ENCODE results near the gene LRIG1. TPM values are rescaled to one million over a fixed set of nuclear protein-coding genes. Genes with fewer than 3 reads are reported as not detected.

The LRIG1 gene
- polyA plus RNA-seq, 4 donors = 3.5 to 41.0 (median 21.9) TPM

DNA sequence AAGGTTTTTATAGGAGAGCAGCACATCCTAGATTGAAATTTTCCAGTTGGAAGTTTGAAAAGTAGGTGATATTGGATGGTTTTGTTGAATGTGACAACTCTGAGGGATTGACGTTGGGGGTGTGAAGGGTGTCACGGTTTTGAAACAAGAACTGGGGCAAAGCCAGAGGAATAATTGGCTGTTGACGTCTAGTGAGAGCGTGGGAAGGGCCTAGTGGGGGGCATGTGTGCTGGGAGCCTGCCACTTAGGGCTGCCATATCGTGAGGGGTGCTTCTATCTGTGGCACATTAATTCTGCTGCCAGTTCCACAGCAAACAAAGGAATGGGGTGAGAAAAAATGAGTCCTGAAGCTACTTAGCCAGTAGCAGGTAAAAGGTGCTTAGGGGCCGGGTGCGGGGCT lies 129.4 kb downstream of the LRIG1 start:
- H3K27ac ChIP-seq (ENCODE audit: low read depth in 1 of 3, low read length in 2 of 3) = no peak overlapping the region
- no peak overlapping the region for H3K4me3 ChIP-seq (ENCODE audit: low read depth in 1 of 3, low read length in 3 of 3)
- no peaks in the 10 kb centered on the region for H3K9me3 ChIP-seq (ENCODE audit: control insufficient read depth in 2 of 2, insufficient read depth in 1 of 2, low read depth in 1 of 2, low read length in 1 of 2)
- H3K4me1 ChIP-seq (ENCODE audit: control insufficient read depth in 3 of 3, insufficient read depth in 2 of 3, low read depth in 1 of 3, low read length in 2 of 3) = no peaks in the 10 kb centered on the region
- 86 to 89% (median 89%) methylated on average over 7 of the region's 7 CpGs for WGBS, 3 donors
- H3K27me3 ChIP-seq (ENCODE audit: control insufficient read depth in 3 of 3, insufficient read depth in 3 of 3, low read length in 3 of 3) = no peaks in the 10 kb centered on the region
- H3K36me3 ChIP-seq (ENCODE audit: control insufficient read depth in 3 of 3, insufficient read depth in 2 of 3, low read depth in 1 of 3, low read length in 3 of 3) = peaks cover 0 to 25% (median 2%) of the 10 kb centered on the region in 3 donors
- no peak for FAIRE-seq
- DNase-seq = no peak

DNA sequence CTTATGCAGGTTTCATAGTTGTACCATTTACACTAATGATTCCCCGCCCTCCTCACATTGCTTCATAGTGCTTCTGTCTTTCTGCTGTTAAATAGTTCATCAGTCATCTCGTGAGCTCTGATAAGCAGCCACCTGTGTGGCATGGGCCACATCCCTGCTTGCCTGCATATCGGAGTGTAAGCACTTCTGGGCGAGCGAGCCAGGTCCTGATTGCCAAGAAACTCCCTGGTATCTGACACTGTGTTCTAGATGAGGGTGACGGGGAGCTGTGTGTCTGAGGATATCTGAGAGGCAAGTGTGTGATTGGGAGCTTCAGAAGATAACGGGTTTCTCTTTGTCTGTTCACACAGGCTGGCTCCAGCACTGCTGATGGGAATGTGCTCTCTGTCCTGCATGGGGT lies 130.6 kb downstream of the LRIG1 start:
- peak in 1 of 2 donors; percentile 71 for DNase-seq
- WGBS, 3 donors = 31 to 61% (median 44%) methylated on average over 7 of the region's 7 CpGs

DNA sequence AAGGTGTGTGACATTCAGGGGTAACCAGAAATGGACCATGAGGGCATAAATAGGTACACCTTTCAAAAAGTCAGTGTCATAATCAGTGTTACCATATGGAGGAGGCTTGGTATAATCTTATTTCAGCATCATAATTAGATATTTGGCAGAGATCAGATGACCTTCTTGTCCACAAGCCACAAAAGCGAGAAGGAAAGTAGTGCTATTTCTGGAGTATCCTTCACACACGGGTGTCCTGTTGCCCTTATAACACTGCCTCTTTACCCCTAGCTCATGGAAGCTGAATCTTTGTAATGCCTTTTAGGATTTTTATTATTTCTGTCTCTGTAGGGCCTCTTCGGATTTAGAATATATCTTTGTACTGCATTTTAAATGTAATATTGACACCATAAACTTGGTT lies 132.8 kb downstream of the LRIG1 start:
- Histone ChIP-seq H3K27ac (ENCODE audit: low read depth in 1 of 3, low read length in 2 of 3) (no peak overlapping the region), H3K9me3 (ENCODE audit: control insufficient read depth in 2 of 2, insufficient read depth in 1 of 2, low read depth in 1 of 2, low read length in 1 of 2) (no peaks in the 10 kb centered on the region), H3K4me1 (ENCODE audit: control insufficient read depth in 3 of 3, insufficient read depth in 2 of 3, low read depth in 1 of 3, low read length in 2 of 3) (peaks cover 0 to 8% (median 0%) of the 10 kb centered on the region in 3 donors), H3K27me3 (ENCODE audit: control insufficient read depth in 3 of 3, insufficient read depth in 3 of 3, low read length in 3 of 3) (no peaks in the 10 kb centered on the region), H3K4me3 (ENCODE audit: low read depth in 1 of 3, low read length in 3 of 3) (no peak overlapping the region), H3K36me3 (ENCODE audit: control insufficient read depth in 3 of 3, insufficient read depth in 2 of 3, low read depth in 1 of 3, low read length in 3 of 3) (peaks cover 0 to 11% (median 0%) of the 10 kb centered on the region in 3 donors)
- FAIRE-seq (no peak), DNase-seq (no peak)
- WGBS, 3 donors = 76 to 91% (median 89%) methylated on average over 3 of the region's 3 CpGs

More for the DNA sequence above, 130.6 kb downstream of the LRIG1 start:
- Histone ChIP-seq H3K27ac (ENCODE audit: low read depth in 1 of 3, low read length in 2 of 3) (no peak overlapping the region), H3K36me3 (ENCODE audit: control insufficient read depth in 3 of 3, insufficient read depth in 2 of 3, low read depth in 1 of 3, low read length in 3 of 3) (peaks cover 0 to 25% (median 0%) of the 10 kb centered on the region in 3 donors), H3K27me3 (ENCODE audit: control insufficient read depth in 3 of 3, insufficient read depth in 3 of 3, low read length in 3 of 3) (no peaks in the 10 kb centered on the region), H3K4me3 (ENCODE audit: low read depth in 1 of 3, low read length in 3 of 3) (no peak overlapping the region), H3K4me1 (ENCODE audit: control insufficient read depth in 3 of 3, insufficient read depth in 2 of 3, low read depth in 1 of 3, low read length in 2 of 3) (peaks cover 0 to 5% (median 0%) of the 10 kb centered on the region in 3 donors), H3K9me3 (ENCODE audit: control insufficient read depth in 2 of 2, insufficient read depth in 1 of 2, low read depth in 1 of 2, low read length in 1 of 2) (no peaks in the 10 kb centered on the region)
- no peak for FAIRE-seq

DNA sequence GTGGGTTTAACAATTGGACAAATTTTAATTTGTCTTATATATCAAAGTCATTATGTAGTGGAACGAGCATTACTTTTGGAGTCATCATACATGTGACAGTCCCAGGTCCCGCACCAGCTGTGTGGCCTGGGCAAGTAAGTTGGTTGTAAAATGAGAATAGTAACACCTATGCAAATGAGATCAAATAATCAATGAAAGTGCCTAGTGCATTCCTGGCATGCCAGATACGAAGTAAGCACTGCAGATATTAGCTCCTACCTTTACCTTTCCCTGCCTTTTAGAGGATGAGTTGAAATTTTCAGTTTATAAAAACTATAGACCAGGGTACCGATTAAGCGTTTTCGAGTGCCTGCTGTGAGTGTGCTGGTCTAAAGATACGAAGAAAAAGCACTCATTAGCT lies 134.1 kb downstream of the LRIG1 start:
- 91 to 95% (median 93%) methylated on average over 7 of the region's 7 CpGs for WGBS, 3 donors
- Histone ChIP-seq H3K27me3 (ENCODE audit: control insufficient read depth in 3 of 3, insufficient read depth in 3 of 3, low read length in 3 of 3) (no peaks in the 10 kb centered on the region), H3K36me3 (ENCODE audit: control insufficient read depth in 3 of 3, insufficient read depth in 2 of 3, low read depth in 1 of 3, low read length in 3 of 3) (peaks cover 0 to 5% (median 0%) of the 10 kb centered on the region in 3 donors), H3K9me3 (ENCODE audit: control insufficient read depth in 2 of 2, insufficient read depth in 1 of 2, low read depth in 1 of 2, low read length in 1 of 2) (no peaks in the 10 kb centered on the region), H3K4me1 (ENCODE audit: control insufficient read depth in 3 of 3, insufficient read depth in 2 of 3, low read depth in 1 of 3, low read length in 2 of 3) (peaks cover 0 to 8% (median 0%) of the 10 kb centered on the region in 3 donors), H3K27ac (ENCODE audit: low read depth in 1 of 3, low read length in 2 of 3) (no peak overlapping the region), H3K4me3 (ENCODE audit: low read depth in 1 of 3, low read length in 3 of 3) (no peak overlapping the region)
- DNase-seq (no peak), FAIRE-seq (no peak)

DNA sequence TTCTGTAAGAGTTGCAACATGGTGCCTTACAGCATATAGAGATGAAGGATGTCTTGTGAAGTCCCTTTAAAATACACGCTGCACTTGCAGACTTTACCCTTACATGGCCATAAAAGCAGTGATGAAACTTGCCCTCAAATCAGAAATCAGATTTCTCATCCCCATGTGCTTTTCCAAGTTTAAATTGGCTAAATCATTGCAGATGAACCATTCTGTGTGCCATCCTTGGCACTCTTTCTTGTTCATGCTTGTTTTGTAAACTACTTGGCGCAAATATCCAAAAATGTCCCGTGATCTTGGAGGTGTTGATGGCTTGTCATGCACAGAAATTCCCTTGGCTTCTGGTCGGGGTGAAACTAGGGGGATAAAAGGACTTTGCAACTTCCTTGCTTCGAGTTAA lies 135.7 kb downstream of the LRIG1 start:
- 37 to 69% (median 50%) methylated on average over 5 of the region's 5 CpGs for WGBS, 3 donors
- FAIRE-seq (no peak), DNase-seq (peak; percentile 49 to 78)
- Histone ChIP-seq H3K4me3 (ENCODE audit: low read depth in 1 of 3, low read length in 3 of 3) (no peak overlapping the region), H3K4me1 (ENCODE audit: control insufficient read depth in 3 of 3, insufficient read depth in 2 of 3, low read depth in 1 of 3, low read length in 2 of 3) (peaks cover 0 to 8% (median 0%) of the 10 kb centered on the region in 3 donors), H3K9me3 (ENCODE audit: control insufficient read depth in 2 of 2, insufficient read depth in 1 of 2, low read depth in 1 of 2, low read length in 1 of 2) (no peaks in the 10 kb centered on the region), H3K36me3 (ENCODE audit: control insufficient read depth in 3 of 3, insufficient read depth in 2 of 3, low read depth in 1 of 3, low read length in 3 of 3) (no peaks in the 10 kb centered on the region), H3K27me3 (ENCODE audit: control insufficient read depth in 3 of 3, insufficient read depth in 3 of 3, low read length in 3 of 3) (no peaks in the 10 kb centered on the region), H3K27ac (ENCODE audit: low read depth in 1 of 3, low read length in 2 of 3) (no peak overlapping the region)

DNA sequence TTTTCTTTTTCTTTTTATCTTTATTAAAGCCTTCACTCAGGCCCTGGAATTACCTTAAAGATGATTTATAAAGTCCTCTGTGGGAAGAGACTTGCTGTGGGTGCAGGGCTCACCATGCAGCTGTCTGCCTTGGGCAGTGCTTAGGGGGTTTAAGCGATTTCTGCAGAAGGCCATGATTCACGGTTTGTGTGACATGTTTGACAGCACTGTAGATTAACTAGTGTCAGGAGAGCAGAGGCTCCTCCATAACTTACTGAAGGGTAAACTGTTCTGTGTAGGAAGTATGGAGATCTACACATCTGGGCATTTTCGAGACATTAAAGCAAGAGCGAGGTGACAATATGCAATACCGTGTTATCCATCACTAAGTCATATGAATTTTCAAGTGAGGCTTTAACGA lies 137.7 kb downstream of the LRIG1 start:
- DNase-seq (no peak), FAIRE-seq (no peak)
- peaks cover 0 to 8% (median 0%) of the 10 kb centered on the region in 3 donors for H3K4me1 ChIP-seq (ENCODE audit: control insufficient read depth in 3 of 3, insufficient read depth in 2 of 3, low read depth in 1 of 3, low read length in 2 of 3)
- no peaks in the 10 kb centered on the region for H3K27me3 ChIP-seq (ENCODE audit: control insufficient read depth in 3 of 3, insufficient read depth in 3 of 3, low read length in 3 of 3)
- H3K27ac ChIP-seq (ENCODE audit: low read depth in 1 of 3, low read length in 2 of 3) = no peak overlapping the region
- H3K4me3 ChIP-seq (ENCODE audit: low read depth in 1 of 3, low read length in 3 of 3) = no peak overlapping the region
- WGBS, 3 donors = 90 to 95% (median 92%) methylated on average over 6 of the region's 6 CpGs
- no peaks in the 10 kb centered on the region for H3K36me3 ChIP-seq (ENCODE audit: control insufficient read depth in 3 of 3, insufficient read depth in 2 of 3, low read depth in 1 of 3, low read length in 3 of 3)
- H3K9me3 ChIP-seq (ENCODE audit: control insufficient read depth in 2 of 2, insufficient read depth in 1 of 2, low read depth in 1 of 2, low read length in 1 of 2) = no peaks in the 10 kb centered on the region

DNA sequence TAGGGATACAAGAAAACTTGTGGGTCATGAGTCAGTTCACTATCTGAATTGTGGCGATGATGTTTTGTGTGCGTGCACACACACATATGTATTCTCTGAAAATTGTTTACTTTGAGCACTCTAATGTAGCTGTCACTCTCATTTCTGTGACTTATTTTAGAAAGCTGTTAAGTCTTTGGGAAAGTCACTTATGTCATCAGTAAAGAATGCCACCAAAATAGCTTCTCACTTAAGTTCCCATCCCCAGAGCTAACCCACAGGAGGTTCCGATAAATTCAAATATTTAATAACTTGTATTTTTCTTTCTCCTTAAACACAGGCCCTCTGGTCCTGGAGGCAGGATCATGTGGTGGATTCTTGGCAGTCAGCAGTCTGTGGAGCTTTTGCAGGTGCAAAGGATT lies 138.3 kb downstream of the LRIG1 start:
- H3K36me3 ChIP-seq (ENCODE audit: control insufficient read depth in 3 of 3, insufficient read depth in 2 of 3, low read depth in 1 of 3, low read length in 3 of 3) = no peaks in the 10 kb centered on the region
- no peaks in the 10 kb centered on the region for H3K27me3 ChIP-seq (ENCODE audit: control insufficient read depth in 3 of 3, insufficient read depth in 3 of 3, low read length in 3 of 3)
- no peak overlapping the region for H3K4me3 ChIP-seq (ENCODE audit: low read depth in 1 of 3, low read length in 3 of 3)
- DNase-seq = no peak
- FAIRE-seq = no peak
- WGBS, 3 donors = 75 to 92% (median 92%) methylated on average over 3 of the region's 3 CpGs
- H3K27ac ChIP-seq (ENCODE audit: low read depth in 1 of 3, low read length in 2 of 3) = no peak overlapping the region
- H3K9me3 ChIP-seq (ENCODE audit: control insufficient read depth in 2 of 2, insufficient read depth in 1 of 2, low read depth in 1 of 2, low read length in 1 of 2) = no peaks in the 10 kb centered on the region
- peaks cover 0 to 8% (median 0%) of the 10 kb centered on the region in 3 donors for H3K4me1 ChIP-seq (ENCODE audit: control insufficient read depth in 3 of 3, insufficient read depth in 2 of 3, low read depth in 1 of 3, low read length in 2 of 3)

DNA sequence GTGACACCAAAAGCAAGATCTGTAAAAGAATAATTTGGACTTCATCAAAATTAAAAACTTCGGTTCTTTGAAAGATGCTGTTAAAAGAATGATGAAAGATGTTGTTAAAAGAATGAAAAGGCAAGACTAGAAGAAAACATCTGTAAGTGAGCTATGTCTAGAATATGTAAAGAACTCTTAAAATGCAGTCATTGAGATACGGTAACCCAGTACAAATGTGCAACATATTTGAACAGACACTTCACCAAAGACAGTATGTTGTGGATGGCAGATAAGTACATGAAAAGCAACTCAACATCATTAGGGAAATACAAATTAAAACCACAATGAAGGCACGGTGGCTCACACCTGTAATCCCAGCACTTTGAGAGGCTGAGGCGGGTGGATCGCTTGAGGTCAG lies 139.5 kb downstream of the LRIG1 start:
- FAIRE-seq = no peak

DNA sequence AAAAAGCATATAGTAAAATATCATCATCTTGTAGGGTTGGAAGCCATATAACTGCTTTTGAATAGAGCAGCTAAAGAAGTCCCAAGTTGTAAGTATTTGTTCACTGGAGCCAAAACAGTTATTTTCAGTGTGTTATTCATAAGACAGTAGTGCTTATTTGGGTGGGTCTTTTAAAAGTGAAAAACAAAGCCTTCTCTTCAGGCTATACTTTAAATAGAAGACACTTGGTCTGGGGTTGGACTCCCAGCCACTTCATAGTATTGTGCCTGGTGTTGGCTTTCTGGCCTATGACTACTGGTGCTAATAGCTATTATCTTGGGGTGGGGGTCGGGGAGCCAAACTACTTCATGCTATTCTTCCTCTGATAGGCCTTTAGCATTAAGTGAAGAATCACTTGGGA lies 144.8 kb downstream of the LRIG1 start:
- no peaks in the 10 kb centered on the region for H3K27me3 ChIP-seq (ENCODE audit: control insufficient read depth in 3 of 3, insufficient read depth in 3 of 3, low read length in 3 of 3)
- peaks cover 0 to 8% (median 0%) of the 10 kb centered on the region in 3 donors for H3K4me1 ChIP-seq (ENCODE audit: control insufficient read depth in 3 of 3, insufficient read depth in 2 of 3, low read depth in 1 of 3, low read length in 2 of 3)
- no peaks in the 10 kb centered on the region for H3K36me3 ChIP-seq (ENCODE audit: control insufficient read depth in 3 of 3, insufficient read depth in 2 of 3, low read depth in 1 of 3, low read length in 3 of 3)
- no peak overlapping the region for H3K4me3 ChIP-seq (ENCODE audit: low read depth in 1 of 3, low read length in 3 of 3)
- DNase-seq (no peak), FAIRE-seq (no peak)
- no peaks in the 10 kb centered on the region for H3K9me3 ChIP-seq (ENCODE audit: control insufficient read depth in 2 of 2, insufficient read depth in 1 of 2, low read depth in 1 of 2, low read length in 1 of 2)
- WGBS, 3 donors = 72 to 100% (median 88%) methylated on average over 1 of the region's 1 CpG
- H3K27ac ChIP-seq (ENCODE audit: low read depth in 1 of 3, low read length in 2 of 3) = no peak overlapping the region

More for the DNA sequence above, 139.5 kb downstream of the LRIG1 start:
- no peak for DNase-seq
- Histone ChIP-seq H3K27ac (ENCODE audit: low read depth in 1 of 3, low read length in 2 of 3) (no peak overlapping the region), H3K4me1 (ENCODE audit: control insufficient read depth in 3 of 3, insufficient read depth in 2 of 3, low read depth in 1 of 3, low read length in 2 of 3) (peaks cover 0 to 8% (median 0%) of the 10 kb centered on the region in 3 donors), H3K36me3 (ENCODE audit: control insufficient read depth in 3 of 3, insufficient read depth in 2 of 3, low read depth in 1 of 3, low read length in 3 of 3) (no peaks in the 10 kb centered on the region), H3K9me3 (ENCODE audit: control insufficient read depth in 2 of 2, insufficient read depth in 1 of 2, low read depth in 1 of 2, low read length in 1 of 2) (no peaks in the 10 kb centered on the region), H3K4me3 (ENCODE audit: low read depth in 1 of 3, low read length in 3 of 3) (no peak overlapping the region), H3K27me3 (ENCODE audit: control insufficient read depth in 3 of 3, insufficient read depth in 3 of 3, low read length in 3 of 3) (no peaks in the 10 kb centered on the region)
- whole genome bisulfite sequencing, 3 donors = 94 to 99% (median 96%) methylated on average over 5 of the region's 5 CpGs

Measured in small intestine (tissue), 7 donors.